ENCODE results near the gene TASL.

- TF ChIP-seq MYC (IDR thresholded peaks at IDR 0.05; ENCODE audit: low read depth, low read length), result no peak
- no peak for TF ChIP-seq POLR2A (IDR thresholded peaks at IDR 0.05; ENCODE audit: extremely low read depth, insufficient read length)
Measured at GRCh38 chrX:30576881-30577280, 685 bp downstream of the TASL start.

All from NB4 (cell line).